NCI-H1694 treated with DMSO at 0.1 percent for 48 hours (cell line): ENCODE measurements around the gene PALLD.

Source experiments
- DNase-seq: peaks from one replicate; lab custom pipeline; 2025; lab: John Stamatoyannopoulos, UW

PALLD gene

DNA sequence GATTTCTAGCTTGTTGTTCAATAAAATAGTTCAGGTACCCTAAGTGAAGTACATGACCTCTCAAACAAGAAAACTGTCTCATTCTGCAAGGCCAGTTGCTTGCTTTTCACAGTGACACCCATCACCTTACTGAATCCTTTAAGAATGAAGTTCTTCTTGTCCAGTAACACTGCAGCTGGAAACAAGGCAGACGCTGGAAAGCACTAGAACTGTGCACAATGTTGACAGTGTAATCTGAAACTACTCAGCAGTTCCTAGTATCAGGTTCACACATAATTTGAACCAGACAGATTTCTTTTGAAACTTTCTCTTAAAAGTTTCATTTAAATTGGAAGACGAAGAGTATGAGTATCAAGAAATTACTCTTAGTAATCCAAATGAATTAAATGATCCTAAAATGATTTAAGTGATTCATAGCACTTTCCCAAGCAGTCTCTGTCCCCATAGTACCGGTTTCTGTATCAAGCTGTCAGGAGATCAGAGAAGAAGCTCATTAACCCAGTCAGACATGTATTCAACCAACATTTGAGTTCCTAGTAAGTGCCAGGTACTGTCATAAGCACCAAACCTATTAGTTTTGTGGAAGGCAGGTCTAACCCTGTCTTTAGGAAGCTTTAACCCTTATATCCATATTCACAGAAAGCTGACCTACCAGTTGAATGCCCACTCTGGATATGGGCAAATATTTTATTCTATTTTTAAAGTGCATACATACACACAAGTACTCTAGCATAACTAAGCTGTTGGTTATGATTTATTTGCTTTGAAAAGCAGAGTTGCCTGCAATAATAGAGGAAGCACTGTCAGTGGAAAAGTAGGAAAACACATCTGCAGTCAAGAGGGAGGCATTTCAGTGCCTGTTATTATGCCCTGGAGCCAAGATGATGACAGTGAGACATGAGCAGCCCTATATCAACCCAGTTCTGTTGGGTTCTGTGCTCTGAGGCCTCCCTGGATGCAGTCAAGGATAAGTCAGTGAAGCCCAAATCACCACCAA is 63.6 kb downstream of the PALLD start:
- no peak for DNase-seq

DNA sequence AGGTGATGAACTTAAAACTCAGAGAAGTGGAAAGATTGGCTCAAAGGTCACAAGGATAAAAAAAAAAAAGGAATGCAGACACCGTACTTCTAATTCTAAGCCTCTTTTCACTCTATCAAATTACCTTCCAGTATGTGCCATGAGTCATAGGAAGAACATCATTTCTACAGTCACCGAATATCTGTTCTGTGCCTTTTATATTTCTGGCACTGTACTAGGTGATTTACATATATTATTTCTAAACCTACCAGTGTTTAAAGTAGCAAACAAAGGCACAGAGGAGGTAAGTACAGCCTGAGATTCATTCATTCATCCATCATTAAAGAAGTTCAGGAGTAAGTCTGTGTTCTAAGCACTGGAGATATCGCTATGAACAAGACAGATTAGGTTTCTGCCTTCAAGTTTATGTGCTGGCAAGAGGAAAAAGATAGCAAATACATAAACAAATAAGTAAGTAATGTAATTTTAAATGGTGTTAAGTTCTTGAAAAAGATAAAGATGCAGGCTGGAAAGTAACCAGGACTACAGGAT is 65.3 kb downstream of the PALLD start:
- DNase-seq = no peak

DNA sequence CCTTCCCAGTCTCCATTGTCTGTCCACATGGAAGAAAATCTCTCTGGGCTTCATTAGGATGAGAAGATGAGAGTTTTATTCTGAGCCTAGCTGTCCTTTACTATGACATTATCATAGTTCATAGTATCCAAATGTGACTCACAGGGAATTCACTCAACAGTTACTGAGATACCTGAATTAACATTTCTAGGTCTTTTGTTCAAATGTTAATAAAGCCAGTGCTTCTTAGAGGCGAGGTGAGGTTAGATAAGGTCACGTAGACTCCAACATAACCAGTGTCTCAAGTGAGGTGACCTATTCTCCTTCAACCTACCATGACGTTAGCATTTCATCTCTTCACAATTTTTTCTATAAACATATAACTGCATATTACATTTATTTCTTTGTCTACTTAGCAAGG is 67.2 kb downstream of the PALLD start:
- no peak for DNase-seq

DNA sequence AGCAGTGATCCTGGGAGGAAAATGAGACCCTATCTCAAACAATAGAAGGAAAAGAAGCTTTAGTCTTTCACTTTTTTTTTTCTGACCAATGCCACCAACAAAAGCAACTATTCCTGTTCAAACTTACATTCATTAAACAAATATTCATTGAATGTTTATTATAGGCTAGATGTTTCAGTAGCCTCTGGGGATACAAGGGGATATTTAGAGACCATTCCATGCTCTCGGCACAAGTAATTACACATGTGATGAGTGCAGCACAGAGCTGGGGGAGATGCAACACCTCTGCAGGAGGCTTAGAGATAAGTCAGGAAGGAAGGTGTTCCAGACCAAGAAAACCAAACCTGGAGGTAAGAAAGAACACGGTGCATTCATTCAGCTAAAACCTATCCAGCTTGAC is 68.3 kb downstream of the PALLD start:
- no peak for DNase-seq

DNA sequence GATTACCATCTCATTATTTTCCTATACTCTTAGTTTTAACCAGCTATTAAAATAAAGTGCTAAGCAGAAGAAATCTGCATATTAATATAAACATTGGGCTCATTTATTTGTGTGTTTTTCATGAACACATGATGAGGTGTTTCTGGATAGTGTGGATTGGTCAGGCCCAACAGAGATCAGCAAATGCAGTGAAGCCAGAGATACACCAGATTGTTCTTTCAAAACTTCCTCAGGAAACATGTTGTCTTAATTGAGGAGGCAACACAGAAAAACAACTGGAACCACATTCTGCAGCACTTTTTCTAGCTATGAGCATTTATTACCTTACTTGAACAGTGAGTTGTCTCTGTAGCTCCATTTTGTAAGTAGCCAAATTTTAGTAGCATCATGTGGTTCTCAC is 69.9 kb downstream of the PALLD start:
- no peak for DNase-seq

DNA sequence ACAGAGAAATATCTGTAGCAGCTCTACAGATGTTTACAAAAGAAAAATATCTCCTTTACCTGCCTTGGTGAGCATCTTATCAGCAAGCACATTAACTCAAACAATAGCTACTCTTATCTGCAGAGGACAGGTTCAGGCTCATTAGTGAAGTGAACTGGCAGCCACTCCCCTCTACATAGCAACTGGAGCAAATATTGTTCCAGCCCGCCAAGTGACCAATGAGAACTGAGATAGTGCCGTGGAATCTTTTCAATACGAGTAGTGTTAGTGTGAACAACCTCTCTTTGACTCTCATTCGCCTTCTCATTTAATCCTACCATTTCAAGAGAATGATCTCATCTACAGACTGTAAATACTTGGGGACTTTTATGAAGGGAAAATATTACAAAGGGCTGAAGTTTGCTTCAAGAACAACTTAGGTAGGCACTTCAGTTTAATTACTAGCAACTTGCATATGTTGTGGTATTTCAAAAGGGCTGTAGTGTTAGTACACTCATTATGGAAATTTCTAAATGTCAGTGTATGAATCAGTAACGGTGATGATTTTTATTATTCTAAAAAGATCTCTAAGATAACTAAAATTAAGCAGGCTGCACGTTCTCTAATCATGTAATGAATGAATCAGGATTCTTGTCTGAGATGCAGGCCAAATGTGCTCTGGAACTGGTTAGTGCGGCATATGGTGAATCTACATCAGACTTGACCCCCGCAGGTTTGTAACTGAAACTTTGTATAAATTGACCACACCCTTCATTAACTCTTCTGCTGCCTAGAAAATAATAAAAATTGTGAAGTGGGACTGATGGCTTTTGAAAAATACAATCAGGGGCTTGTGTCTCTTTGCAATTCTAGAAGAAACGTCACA is 72.4 kb downstream of the PALLD start:
- DNase-seq = no peak

DNA sequence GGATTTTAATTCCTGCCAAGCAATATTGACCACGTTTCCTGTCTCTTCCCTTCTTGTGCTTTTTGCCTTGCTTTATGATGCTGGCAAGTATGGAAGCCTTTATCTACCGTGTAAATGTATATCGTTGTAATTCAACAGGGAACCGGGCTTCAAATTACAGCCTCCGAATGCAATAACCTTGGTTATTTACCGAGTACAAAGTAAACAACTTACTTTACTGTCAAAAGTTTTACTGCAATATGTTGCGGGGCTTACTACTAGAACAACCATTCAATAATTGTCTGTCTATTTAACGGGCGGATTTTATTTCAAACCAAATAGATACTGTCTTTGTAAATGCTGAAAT is 73.1 kb downstream of the PALLD start:
- no peak for DNase-seq

DNA sequence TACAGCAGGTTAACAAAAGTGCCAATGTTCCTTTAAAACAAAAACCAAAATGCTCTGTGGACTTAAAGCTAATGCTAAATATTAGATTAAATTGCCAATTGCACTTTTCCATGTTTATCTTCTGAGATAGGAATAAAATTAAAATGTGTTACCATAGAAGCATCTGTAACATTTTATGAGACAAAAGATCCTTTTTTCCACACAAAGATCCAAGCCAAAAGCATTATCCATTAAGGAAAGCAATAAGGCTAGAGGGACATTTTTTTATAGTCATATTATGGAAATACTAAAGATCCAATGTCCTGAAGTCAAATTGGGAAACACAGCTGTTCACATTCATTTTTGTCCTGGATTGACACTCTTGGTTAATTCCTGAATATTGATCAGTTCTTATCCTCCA is 73.6 kb downstream of the PALLD start:
- no peak for DNase-seq

DNA sequence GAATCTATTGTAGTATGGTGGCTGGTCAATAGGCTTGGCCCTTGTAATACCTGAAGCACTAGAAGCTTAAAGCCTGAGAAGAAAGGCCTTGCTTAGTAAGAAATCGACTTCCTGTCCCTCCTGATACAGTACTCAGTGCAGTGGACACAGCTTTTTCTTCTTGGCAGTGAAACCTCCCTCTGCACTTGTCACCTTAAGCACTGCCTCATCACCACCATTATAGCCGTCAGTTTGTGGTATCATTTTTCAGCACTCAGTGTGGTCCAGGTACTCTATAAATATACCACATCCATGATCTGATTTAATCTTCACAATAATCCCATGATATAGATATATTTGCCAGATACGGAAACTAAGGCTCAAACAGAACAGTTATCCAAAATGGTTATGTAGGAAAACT is 75.2 kb downstream of the PALLD start:
- no peak for DNase-seq

DNA sequence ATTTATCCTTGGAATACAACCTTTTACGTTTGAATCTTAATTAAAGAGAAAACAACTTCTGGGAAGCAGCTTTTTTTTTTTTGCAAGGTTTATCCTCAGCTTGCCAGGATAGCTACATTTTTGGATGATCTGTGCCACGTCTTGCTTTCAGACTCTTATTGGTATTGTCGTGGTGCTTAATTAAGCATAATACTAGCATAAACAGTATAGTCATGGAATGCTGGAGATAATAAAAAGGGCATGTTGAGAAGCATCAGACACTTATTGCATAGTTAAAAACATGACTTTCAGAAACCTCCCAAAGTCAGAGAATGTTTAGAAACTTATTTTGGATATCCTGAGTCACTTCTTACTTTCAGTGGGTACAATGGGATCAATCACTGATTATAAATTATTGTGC is 77.0 kb downstream of the PALLD start:
- DNase-seq = no peak

DNA sequence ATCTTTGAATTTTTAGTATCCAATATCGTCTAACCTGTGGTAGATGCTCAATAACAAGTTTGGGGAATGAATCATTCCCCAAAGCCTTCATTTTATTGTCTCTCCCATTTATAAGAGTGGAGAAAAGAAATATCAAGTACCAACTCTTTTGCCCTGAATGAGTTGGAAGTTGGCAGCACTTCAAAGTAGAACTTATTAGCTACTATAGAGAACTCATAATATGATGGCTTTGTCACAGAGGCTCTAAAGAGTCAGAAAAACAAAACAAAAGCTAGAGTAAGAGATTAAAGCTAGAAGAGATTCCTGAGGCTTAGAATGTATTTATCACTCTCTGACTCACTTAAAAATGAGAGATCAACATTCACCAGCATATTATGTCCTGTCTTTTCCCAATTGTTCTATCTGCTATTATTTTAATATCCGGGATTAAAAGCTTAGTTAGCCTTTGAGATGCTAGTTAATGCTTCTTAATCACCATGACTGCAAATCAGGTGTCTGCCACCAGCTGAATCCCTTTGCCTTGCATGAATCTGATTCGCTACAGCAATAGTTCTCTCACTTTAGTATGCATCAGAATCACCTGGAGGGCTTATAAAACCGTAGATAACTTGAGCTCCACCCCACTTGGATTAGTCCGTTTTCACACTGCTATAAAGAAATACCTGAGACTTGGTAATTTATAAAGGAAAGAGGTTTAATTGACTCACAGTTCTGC is 77.9 kb downstream of the PALLD start:
- no peak for DNase-seq

DNA sequence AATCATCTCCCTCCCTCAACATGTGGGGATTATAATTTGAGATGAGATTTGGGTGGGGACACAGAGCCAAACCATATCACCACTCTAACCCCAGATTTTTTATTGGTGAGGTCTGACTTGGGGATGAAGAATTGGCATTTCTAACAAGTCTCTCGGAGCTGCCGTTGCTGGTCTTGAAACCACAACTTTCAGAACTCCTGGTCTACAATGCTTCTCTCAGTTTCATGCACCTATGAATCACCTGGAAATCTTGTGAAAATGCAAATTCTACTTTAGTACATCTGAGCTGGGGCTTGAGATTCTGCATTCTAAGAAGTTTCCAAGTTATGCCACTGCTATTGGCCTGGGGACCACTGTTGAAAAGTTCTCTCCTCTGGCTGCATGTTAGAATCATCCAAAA is 78.6 kb downstream of the PALLD start:
- DNase-seq = no peak

DNA sequence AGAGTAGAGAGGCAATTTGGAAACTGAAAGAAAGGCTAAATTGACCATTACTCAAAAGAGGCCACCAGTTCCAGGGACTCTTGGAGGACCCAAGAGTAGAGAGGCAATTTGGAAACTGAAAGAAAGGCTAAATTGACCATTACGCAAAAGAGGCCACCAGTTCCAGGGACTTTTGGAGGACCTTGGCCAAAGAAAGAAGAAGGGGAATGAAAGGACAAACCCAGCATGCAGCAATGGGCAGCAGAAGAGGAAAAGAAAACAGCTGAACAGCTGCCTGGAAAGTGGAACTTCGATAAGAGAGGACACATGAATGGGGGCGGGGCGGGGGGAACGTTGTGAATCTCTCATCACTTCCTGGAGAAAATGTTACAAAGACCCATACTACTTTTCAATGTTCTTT is 80.8 kb downstream of the PALLD start:
- no peak for DNase-seq

DNA sequence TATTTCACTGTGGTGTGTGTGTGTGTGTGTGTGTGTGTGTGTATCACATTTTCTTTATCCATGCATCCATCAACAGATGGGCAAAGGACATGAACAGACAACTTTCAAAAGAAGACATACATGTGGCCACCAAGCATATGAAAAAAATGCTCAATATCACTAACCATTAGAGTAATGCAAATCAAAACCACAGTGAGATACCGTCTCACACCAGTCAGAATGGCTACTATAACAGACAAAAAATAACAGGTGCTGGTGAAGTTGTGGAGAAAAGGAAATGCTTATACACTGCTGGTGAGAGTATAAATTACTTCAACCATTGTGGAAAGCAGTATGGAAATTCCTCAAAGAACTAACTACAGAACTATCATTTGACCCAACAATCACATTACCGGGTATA is 83.4 kb downstream of the PALLD start:
- no peak for DNase-seq

DNA sequence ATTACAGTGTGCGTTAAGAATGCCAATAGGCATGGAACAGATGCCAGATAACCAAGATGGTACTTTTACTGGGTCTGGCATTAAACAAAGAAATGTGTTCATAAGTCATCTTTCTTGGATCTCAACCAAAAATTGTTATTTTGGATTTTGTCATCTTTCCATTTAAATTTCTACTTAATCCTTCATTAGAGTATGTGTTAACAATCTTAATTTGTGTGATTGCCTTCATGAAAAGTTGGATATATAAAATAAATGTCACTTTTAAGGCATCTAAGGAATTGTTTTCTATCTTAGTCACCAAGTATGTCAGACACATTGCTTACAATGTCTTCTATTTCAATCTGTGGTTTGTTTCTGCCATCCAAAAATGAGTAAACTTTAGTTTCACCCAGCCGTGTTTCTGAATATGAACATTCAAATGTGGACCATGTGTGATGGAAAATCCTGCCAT is 87.5 kb downstream of the PALLD start:
- no peak for DNase-seq

DNA sequence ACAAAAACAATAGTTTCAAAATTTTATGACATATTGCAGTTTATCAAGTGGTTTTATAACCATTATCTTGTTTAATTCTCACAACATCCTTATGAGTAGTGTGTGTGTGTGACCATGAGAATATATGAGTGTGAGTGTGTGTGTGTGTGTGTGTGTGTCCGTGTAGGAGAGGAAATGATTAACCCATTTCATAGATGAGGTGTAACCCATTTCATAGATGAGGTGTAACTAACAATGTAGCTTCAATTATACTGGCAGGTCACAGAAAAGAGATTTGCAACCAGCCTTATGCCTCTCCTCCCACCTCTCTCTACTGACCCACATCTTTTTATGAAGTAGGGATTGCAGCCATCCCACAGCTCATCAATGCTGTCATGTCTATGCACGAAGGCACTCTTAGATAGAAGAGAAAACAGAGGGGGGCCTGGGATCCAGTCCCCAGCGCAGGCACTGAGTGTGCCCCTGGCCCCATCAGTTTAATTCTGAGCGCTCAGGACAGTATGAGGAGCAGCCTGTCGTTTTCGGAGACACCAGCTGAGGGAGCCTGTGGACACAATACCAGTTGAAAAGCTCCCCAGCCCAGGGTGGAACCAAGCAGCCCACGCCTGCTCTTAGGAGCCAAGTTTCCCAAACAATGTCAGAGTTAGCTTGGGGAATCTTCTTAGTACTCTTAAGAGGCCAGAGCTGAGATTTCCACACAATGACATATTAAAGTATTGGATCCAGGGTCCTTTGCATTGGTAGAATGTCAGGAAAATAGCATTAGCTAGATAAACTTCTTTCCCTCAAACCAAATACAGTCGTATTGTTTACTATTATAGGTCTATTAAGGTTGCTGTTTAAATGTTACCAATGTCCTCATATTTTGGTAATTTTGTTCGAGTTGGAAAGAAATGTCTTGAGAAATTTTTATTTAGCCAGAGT is 88.6 kb downstream of the PALLD start:
- DNase-seq = peak; percentile 41

DNA sequence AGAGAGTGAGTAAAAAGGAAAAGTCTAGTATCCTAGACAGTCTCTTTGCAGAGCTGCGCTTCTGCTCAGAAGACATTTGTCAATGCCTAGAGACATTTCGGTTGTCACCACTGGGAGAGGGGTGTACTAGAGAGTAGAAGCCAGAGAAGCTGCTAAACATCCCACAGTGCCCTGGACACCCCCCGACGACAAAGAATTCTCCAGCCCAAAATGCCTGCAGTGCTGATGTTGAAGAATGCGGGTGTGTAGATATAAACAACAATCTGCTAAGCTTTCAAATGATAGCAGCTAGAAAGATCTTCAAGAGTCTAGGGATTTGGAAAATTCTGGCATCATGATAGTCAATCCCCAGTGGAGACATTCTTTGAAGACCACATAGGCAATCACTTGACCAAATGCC is 90.1 kb downstream of the PALLD start:
- no peak for DNase-seq

DNA sequence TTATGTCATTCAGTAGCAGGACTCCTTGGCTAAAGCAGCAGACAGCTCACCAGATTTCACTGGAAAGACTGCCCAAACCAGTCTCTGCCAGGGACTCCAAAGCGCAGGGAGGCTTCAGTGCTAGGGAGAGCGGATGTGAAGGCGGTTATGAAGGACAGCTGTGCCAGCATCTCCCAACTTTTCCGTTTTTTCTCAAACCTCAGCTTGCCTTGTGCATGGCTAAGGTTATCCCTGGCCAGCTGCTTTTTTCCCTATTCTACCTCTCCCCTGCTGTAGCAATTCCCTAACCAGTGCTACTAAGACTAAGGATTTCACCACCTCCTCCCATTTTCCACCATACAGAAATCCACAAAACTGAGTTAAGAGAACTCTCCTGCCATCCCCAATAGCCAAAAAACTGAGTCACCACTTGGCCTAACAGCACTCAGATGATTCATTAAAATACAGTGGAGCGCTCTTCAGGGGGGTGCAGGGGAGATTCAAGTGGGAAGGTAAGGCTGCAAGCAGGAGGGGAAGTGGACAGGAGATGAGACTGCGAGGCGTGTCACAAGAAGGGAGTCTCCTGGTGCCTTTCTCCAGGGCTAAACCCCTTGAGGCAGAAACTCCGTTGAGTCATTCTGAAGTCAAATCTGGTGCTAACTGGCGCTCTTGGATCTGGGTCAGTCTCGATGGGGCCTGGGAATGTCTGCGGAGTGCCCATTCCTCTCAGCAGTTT is 90.7 kb downstream of the PALLD start:
- DNase-seq = no peak

DNA sequence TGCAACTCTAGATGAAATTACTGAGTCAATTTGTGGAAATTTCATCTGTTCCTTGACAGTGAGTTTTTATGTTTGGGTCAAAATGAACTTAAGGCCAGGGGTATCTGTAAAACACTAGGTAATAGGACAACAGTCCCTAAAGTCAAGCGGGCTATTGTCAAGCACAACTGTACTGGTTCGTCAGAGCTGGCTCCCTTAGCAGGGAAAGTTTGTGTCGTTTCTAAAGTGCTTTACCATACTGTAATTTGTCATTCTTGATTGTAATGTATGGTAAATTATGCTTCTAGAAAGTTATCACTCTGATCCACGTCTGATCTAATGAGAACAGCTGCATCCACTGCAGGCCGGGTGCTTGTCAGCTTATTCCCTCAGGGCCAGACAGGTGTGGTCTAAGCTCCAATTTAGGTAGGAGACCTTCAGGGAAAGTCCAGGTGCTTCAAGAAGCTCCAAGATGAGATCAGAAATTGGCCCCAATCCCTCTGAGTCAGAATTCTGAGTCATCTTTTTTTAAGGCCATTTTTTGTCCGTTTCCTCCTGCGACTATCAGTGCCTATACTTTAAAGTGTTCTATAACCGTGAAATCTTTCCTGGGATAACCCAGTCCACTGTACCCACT is 92.2 kb downstream of the PALLD start:
- no peak for DNase-seq

DNA sequence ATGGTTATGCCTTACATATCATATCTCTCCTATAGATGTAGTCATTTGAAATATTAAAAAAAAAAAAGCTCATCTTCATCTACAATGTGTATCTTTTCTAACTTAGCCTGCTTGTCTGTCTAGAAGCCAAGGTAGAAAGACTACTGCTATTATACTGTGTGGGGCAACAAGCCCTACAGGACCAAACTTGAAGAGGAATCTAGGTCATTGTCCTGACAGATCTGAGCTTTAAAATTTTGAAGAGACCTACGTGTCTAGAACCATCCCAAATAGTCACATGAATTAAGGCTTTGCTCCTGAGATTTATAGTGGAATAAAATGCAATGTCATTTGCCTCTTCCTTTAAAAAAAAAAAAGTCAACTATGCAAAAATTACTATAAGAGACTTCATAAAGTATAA is 95.8 kb downstream of the PALLD start:
- no peak for DNase-seq
